H7 (cell line): Measurements from ENCODE around the gene BIVM. TPM values are rescaled to one million over a fixed set of nuclear protein-coding genes. Genes with fewer than 3 reads are reported as not detected.
A peak's percentile ranks its signal among the peaks of the same experiment; 100 is the strongest.
"Not testable (repeated sequence)": the region's sequence is repeated elsewhere in the genome, so short reads cannot be mapped to it uniquely, and the experiment has no call there.

Source experiments
- DNase-seq: peaks from one replicate; pipeline ENCODE4 v3.0.0; 2012
- H3K27me3 ChIP-seq: 2 replicates; pipeline ENCODE4 v1.6.0; 2011; ENCODE audit warnings: mild to moderate bottlenecking, low read length; ENCODE audit not compliant: control insufficient read depth, insufficient read depth
- H3K36me3 ChIP-seq: replicated peaks from 2 replicates; pipeline ENCODE4 v1.5.1; 2011; ENCODE audit warnings: low read length; ENCODE audit not compliant: control insufficient read depth, insufficient read depth
- H3K4me3 ChIP-seq: 2 replicates; pipeline ENCODE4 v1.5.1; 2011; ENCODE audit warnings: low read depth, mild to moderate bottlenecking, control low read depth, low read length, moderate library complexity; ENCODE audit not compliant: insufficient read depth
- total RNA-seq: library from RNA; depleted of rRNA; stranded (reverse); fragments of >200 nt; shearing (Covaris generic); gene quantifications from 2 replicates; pipeline ENCODE4 v1.2.3, GENCODE V29; 2014

Gene BIVM
- total RNA-seq, 1 experiment from 2014 or later: 7.8 TPM

GRCh38 chr13:102774591-102775520 lies 24.1 kb upstream of the BIVM start:
- Histone ChIP-seq H3K27me3 (peaks cover 11% of the 10 kb centered on the region; the same call in 1 of the 2 replicates), H3K36me3 (no peaks in the 10 kb centered on the region)
- no peak for DNase-seq

GRCh38 chr13:102776271-102776670 lies 22.6 kb upstream of the BIVM start:
- Histone ChIP-seq H3K27me3 (peaks cover 11% of the 10 kb centered on the region; the same call in 1 of the 2 replicates), H3K36me3 (no peaks in the 10 kb centered on the region), H3K4me3 (no peak overlapping the region)
- DNase-seq: no peak

More at GRCh38 chr13:102774591-102775520, 24.1 kb upstream of the BIVM start:
- no peak overlapping the region for H3K4me3 ChIP-seq

- no peak for DNase-seq
Measured at GRCh38 chr13:102777736-102778135, 21.2 kb upstream of the BIVM start.

GRCh38 chr13:102779436-102780159 lies 19.3 kb upstream of the BIVM start:
- Histone ChIP-seq H3K4me3 (no peak overlapping the region), H3K27me3 (no peaks in the 10 kb centered on the region), H3K36me3 (no peaks in the 10 kb centered on the region)
- DNase-seq: no peak

More at GRCh38 chr13:102777736-102778135, 21.2 kb upstream of the BIVM start:
- Histone ChIP-seq H3K36me3 (no peaks in the 10 kb centered on the region), H3K4me3 (no peak overlapping the region), H3K27me3 (peaks cover 9% of the 10 kb centered on the region; the same call in 1 of the 2 replicates)

GRCh38 chr13:102780656-102781055 lies 18.3 kb upstream of the BIVM start:
- not testable (repeated sequence) for DNase-seq, H3K27me3 ChIP-seq, H3K4me3 ChIP-seq, H3K36me3 ChIP-seq

- Histone ChIP-seq H3K27me3 (no peaks in the 10 kb centered on the region), H3K36me3 (no peaks in the 10 kb centered on the region; the same call in 1 of the 2 replicates), H3K4me3 (no peak overlapping the region)
- DNase-seq: no peak
Measured at GRCh38 chr13:102781591-102781990, 17.3 kb upstream of the BIVM start.

GRCh38 chr13:102784483-102784882 lies 14.4 kb upstream of the BIVM start:
- DNase-seq: no peak
- Histone ChIP-seq H3K36me3 (no peaks in the 10 kb centered on the region; the same call in 1 of the 2 replicates), H3K4me3 (no peak overlapping the region)

GRCh38 chr13:102788683-102789082 lies 10.2 kb upstream of the BIVM start:
- H3K36me3 ChIP-seq: no peaks in the 10 kb centered on the region; the same call in 1 of the 2 replicates
- no peaks in the 10 kb centered on the region for H3K27me3 ChIP-seq
- DNase-seq: no peak
- H3K4me3 ChIP-seq: no peak overlapping the region

More at GRCh38 chr13:102784483-102784882, 14.4 kb upstream of the BIVM start:
- no peaks in the 10 kb centered on the region for H3K27me3 ChIP-seq

GRCh38 chr13:102792396-102792795 lies 6.5 kb upstream of the BIVM start:
- Histone ChIP-seq H3K36me3 (no peaks in the 10 kb centered on the region), H3K27me3 (no peaks in the 10 kb centered on the region), H3K4me3 (no peak overlapping the region)
- no peak for DNase-seq

- Histone ChIP-seq H3K36me3 (no peaks in the 10 kb centered on the region), H3K27me3 (peaks cover 3% of the 10 kb centered on the region; the same call in 1 of the 2 replicates), H3K4me3 (no peak overlapping the region)
- peak; percentile 26 for DNase-seq
Measured at GRCh38 chr13:102793611-102794355, 5.1 kb upstream of the BIVM start.

- peak overlapping the region; percentile 78 for H3K4me3 ChIP-seq
- H3K36me3 ChIP-seq: no peaks in the 10 kb centered on the region
- peaks cover 11% of the 10 kb centered on the region for H3K27me3 ChIP-seq
- peak; percentile 72 for DNase-seq
Measured at GRCh38 chr13:102799426-102800144, 666 bp downstream of the BIVM start.

- Histone ChIP-seq H3K36me3 (no peaks in the 10 kb centered on the region), H3K4me3 (peak overlapping the region; percentile 78), H3K27me3 (peaks cover 11% of the 10 kb centered on the region)
- peak; percentile 93 for DNase-seq
Measured at GRCh38 chr13:102800145-102801041, 1.5 kb downstream of the BIVM start.

GRCh38 chr13:102805680-102806079 lies 6.8 kb downstream of the BIVM start:
- H3K4me3 ChIP-seq: no peak overlapping the region
- no peak for DNase-seq
- H3K36me3 ChIP-seq: no peaks in the 10 kb centered on the region

More at GRCh38 chr13:102805680-102806079, 6.8 kb downstream of the BIVM start:
- H3K27me3 ChIP-seq: peaks cover 2% of the 10 kb centered on the region; the same call in 1 of the 2 replicates
